ENCODE results near the gene TMEM192. TPM values are rescaled to one million over a fixed set of nuclear protein-coding genes. Genes with fewer than 3 reads are reported as not detected.

The TMEM192 gene
- total RNA-seq, 1 donor from 2014 or later, result 16.1 TPM

DNA sequence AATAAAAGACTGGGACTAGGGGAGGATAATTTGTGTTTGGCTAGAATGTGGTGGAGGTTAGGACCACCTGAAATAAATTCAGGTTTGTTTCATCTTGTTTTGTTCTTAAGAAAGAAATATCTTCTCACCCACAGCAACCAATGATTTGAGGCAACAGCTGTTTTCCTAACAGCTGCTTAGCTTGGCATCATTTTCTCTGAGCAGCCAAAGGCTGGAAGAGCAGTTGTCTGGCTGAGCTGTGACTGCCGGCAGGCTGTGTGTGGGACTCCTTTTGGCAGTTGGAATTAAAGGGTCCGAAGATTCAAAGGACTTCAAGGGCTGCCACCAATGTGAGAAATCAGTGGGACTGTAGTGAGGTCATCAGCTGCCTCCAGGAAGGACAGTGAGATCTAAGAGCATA is 54.0 kb downstream of the TMEM192 start:
- Histone ChIP-seq H3K36me3 (no peaks in the 10 kb centered on the region), H3K4me3 (no peak overlapping the region), H2AFZ (replicated peaks) (no peak overlapping the region), H4K20me1 (ENCODE audit: low read depth) (no peaks in the 10 kb centered on the region), H3K27ac (no peak overlapping the region), H3K4me1 (no peaks in the 10 kb centered on the region), H3K9ac (no peak overlapping the region), H3K79me2 (ENCODE audit: low read depth) (no peaks in the 10 kb centered on the region), H3K4me2 (no peak overlapping the region), H3F3A (ENCODE audit: low read depth) (no peaks in the 10 kb centered on the region), H3K9me3 (ENCODE audit: low read depth) (no peaks in the 10 kb centered on the region), H3K27me3 (no peaks in the 10 kb centered on the region)
- H3K36me3 Mint-ChIP-seq, result no peaks in the 10 kb centered on the region
- H3K27me3 Mint-ChIP-seq (ENCODE audit: insufficient read depth, low read depth), result peaks cover 2% of the 10 kb centered on the region
- H3K9me3 Mint-ChIP-seq, result no peaks in the 10 kb centered on the region
- H3K27ac Mint-ChIP-seq, result no peak overlapping the region
- no peak for DNase-seq (ENCODE audit: low spot score)
- H3K4me3 Mint-ChIP-seq, result no peak overlapping the region
- TF ChIP-seq EZH2phosphoT487 (IDR thresholded peaks at IDR 0.05) (no peak), EZH2 (IDR thresholded peaks at IDR 0.05) (no peak)
- TF ChIP-seq, protein P1, sequence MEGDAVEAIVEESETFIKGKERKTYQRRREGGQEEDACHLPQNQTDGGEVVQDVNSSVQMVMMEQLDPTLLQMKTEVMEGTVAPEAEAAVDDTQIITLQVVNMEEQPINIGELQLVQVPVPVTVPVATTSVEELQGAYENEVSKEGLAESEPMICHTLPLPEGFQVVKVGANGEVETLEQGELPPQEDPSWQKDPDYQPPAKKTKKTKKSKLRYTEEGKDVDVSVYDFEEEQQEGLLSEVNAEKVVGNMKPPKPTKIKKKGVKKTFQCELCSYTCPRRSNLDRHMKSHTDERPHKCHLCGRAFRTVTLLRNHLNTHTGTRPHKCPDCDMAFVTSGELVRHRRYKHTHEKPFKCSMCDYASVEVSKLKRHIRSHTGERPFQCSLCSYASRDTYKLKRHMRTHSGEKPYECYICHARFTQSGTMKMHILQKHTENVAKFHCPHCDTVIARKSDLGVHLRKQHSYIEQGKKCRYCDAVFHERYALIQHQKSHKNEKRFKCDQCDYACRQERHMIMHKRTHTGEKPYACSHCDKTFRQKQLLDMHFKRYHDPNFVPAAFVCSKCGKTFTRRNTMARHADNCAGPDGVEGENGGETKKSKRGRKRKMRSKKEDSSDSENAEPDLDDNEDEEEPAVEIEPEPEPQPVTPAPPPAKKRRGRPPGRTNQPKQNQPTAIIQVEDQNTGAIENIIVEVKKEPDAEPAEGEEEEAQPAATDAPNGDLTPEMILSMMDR (IDR thresholded peaks at IDR 0.05), result no peak
- H3K4me1 Mint-ChIP-seq, result no peaks in the 10 kb centered on the region

DNA sequence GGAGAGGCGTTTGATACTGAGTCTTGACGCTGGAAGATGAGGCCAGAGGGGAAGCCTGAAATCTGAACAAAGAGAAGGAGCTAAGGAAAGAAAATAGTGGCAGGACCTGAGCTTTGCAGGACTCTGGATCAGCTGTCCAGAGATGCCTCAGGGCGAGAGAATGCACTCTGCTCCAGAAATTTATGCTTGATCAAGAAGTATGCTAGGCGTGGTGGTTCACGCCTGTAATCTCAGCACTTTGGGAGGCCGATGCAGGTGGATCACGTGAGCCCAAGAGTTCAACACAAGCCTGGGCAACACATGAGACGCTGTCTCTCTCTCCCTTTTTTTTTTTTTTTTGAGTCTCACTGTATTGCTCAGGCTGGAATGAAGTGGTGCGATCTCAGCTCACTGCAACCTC is 57.1 kb downstream of the TMEM192 start:
- Histone ChIP-seq H3K27ac (no peak overlapping the region), H3K4me1 (no peaks in the 10 kb centered on the region), H3K4me3 (no peak overlapping the region), H3K27me3 (no peaks in the 10 kb centered on the region), H2AFZ (replicated peaks) (no peak overlapping the region), H3K9me3 (ENCODE audit: low read depth) (no peaks in the 10 kb centered on the region), H3F3A (ENCODE audit: low read depth) (no peaks in the 10 kb centered on the region), H3K9ac (no peak overlapping the region), H4K20me1 (ENCODE audit: low read depth) (no peaks in the 10 kb centered on the region), H3K36me3 (no peaks in the 10 kb centered on the region), H3K4me2 (no peak overlapping the region), H3K79me2 (ENCODE audit: low read depth) (no peaks in the 10 kb centered on the region)
- Mint-ChIP-seq H3K36me3 (no peaks in the 10 kb centered on the region), H3K27me3 (ENCODE audit: insufficient read depth, low read depth) (peaks cover 2% of the 10 kb centered on the region), H3K4me3 (no peak overlapping the region), H3K27ac (no peak overlapping the region), H3K9me3 (no peaks in the 10 kb centered on the region), H3K4me1 (peaks cover 4% of the 10 kb centered on the region)
- DNase-seq (ENCODE audit: low spot score), result no peak
- TF ChIP-seq EZH2phosphoT487 (IDR thresholded peaks at IDR 0.05), result no peak
- TF ChIP-seq EZH2 (IDR thresholded peaks at IDR 0.05), result no peak
- TF ChIP-seq, protein P1 (IDR thresholded peaks at IDR 0.05), result no peak

DNA sequence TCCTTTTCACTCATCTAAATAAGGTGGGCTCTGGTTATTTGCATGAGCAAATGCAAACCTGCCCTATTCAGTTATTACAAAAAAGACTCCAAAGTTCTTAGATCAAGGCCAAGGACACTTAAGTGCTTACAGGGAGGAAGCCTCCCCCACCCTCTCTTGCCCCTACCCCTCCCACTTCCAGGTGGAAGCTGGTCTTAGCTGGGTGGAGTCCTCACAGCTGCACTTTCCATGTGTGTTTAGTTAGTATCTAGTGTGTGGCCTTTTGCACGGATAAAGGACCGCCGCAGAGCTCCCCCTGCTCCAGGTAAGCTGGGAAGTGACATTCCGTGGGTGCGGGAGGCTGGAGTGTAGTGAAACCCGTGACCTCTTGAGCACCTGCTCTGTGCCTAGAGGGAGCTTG is 59.0 kb downstream of the TMEM192 start, which contains the start of gene TRIM75:
Gene TRIM75 (plus strand): TSS at position 222 of the 400 bp plus-strand sequence. CDS start 5,282 bp downstream, outside the sequence.
- Histone ChIP-seq H3K27ac (no peak within 1 kb of the TSS), H3K4me2 (no peak within 1 kb of the TSS), H3F3A (ENCODE audit: low read depth) (no peaks in the 10 kb centered on the region), H3K36me3 (no peaks in the 10 kb centered on the region), H3K9me3 (ENCODE audit: low read depth) (no peaks in the 10 kb centered on the region), H4K20me1 (ENCODE audit: low read depth) (no peaks in the 10 kb centered on the region), H3K4me1 (no peaks in the 10 kb centered on the region), H2AFZ (replicated peaks) (no peak within 1 kb of the TSS), H3K79me2 (ENCODE audit: low read depth) (no peaks in the 10 kb centered on the region), H3K4me3 (no peak within 1 kb of the TSS), H3K27me3 (no peaks in the 10 kb centered on the region), H3K9ac (no peak within 1 kb of the TSS)
- no peaks in the 10 kb centered on the region for H3K9me3 Mint-ChIP-seq
- no peak within 1 kb of the TSS for H3K27ac Mint-ChIP-seq
- no peak within 1 kb of the TSS for H3K4me3 Mint-ChIP-seq
- TF ChIP-seq EZH2phosphoT487 (IDR thresholded peaks at IDR 0.05) (no peak), EZH2 (IDR thresholded peaks at IDR 0.05) (no peak)
- TF ChIP-seq, protein P1 (IDR thresholded peaks at IDR 0.05), result no peak
- H3K36me3 Mint-ChIP-seq, result no peaks in the 10 kb centered on the region
- peaks cover 4% of the 10 kb centered on the region for H3K4me1 Mint-ChIP-seq
- DNase-seq (ENCODE audit: low spot score), result no peak
- H3K27me3 Mint-ChIP-seq (ENCODE audit: insufficient read depth, low read depth), result peaks cover 2% of the 10 kb centered on the region

Measured in neural progenitor cell (in vitro differentiated cells).